ENCODE measurements around the gene SH3GL1. TPM values are rescaled to one million over a fixed set of nuclear protein-coding genes. Genes with fewer than 3 reads are reported as not detected.

The SH3GL1 gene
- total and polyA plus RNA-seq, 7 donors: 28.5 to 47.4 (median 33.9) TPM

DNA sequence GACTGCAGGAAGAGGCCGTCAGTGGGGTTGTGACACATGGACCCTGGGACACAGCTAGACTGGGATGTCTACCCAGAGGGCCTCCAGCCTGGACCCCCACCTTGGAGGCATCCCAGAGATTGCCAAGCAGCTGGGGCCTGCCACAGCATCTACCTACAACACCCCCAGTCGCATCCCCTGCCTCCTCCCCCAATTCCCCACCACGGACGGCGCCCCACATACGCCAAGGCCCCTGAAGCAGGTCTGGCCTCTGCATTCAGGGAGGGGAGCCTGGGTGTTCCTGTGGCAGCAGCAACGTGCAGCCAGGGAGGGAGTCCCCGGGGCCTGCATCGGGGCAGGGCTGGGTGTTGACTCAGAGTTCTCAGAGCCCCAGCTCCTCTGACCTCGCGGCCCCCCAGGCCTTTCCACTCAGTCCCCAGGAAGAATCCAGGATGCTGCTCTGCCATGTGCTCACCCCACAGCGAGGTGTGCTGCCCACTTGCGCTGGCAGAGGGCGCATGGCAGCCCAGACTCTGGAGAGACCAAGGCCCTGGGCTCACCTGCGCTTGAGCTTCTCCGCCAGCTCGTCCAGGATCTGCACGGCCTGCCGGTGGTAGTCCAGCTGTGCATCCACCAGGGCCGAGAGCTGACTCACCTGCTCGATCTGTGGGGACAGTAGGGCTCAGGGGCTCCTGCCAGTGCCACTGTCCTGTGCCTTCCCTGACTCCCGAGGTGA lies 37.4 kb downstream of the SH3GL1 start:
- Histone ChIP-seq H3K4me1 (peaks cover 3 to 25% (median 12%) of the 10 kb centered on the region in 4 donors), H3K27ac (no peak overlapping the region), H3K27me3 (no peaks in the 10 kb centered on the region), H3K9me3 (no peaks in the 10 kb centered on the region), H3K36me3 (peaks cover 26 to 78% (median 48%) of the 10 kb centered on the region in 4 donors), H3K4me3 (no peak overlapping the region)
- 80 to 84% methylated on average over 22 of the region's 22 CpGs for WGBS, 2 donors
- intact Hi-C loops (cut with DNase I): no loop called here
- TF ChIP-seq CTCF (IDR thresholded peaks at IDR 0.05) (no peak), POLR2AphosphoS5 (IDR thresholded peaks at IDR 0.05) (no peak), POLR2A (IDR thresholded peaks at IDR 0.05) (no peak), EP300 (IDR thresholded peaks at IDR 0.05) (no peak)
- no peak for DNase-seq

DNA sequence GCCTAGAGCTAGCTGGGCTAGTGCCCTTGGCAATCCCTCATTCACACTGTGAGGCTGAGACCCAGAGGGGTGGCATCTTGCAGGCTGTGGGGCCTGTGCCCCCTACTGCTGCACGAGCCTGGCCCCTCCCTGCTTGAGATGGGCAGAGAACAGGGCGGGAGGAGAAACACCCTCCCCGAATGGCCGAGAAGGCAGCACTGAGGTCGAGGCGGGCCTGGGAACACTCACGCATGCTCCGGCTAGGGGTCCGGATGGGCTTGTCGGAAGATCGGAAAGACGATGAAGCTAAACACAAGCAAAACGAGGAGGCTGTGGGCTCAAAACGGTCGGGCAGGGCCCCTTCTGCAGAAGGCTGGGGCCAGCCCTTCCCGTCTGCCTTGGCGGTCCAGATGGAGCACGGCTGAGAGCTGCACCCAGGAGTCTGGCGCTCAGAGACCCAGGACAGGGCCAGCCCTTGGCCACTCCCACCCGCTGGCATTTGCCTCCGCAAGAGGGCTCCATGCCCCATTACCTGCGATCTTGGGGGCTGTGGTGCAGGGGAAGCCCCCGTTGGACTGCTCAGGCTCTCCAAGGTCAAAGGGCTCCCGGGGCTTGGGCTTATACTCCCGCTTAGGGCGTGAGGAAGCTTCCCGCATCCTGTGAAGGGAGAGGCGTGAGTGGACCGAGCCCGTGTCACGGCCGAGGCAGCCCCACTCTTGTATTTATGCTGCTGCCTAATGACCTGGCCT lies 38.1 kb downstream of the SH3GL1 start:
- intact Hi-C loops (cut with DNase I): no loop called here
- Histone ChIP-seq H3K36me3 (peaks cover 26 to 80% (median 47%) of the 10 kb centered on the region in 4 donors), H3K9me3 (no peaks in the 10 kb centered on the region), H3K4me1 (peaks cover 1 to 18% (median 6%) of the 10 kb centered on the region in 4 donors), H3K27ac (no peak overlapping the region), H3K4me3 (no peak overlapping the region), H3K27me3 (no peaks in the 10 kb centered on the region)
- DNase-seq: no peak
- TF ChIP-seq POLR2A (IDR thresholded peaks at IDR 0.05) (no peak), POLR2AphosphoS5 (IDR thresholded peaks at IDR 0.05) (no peak), EP300 (IDR thresholded peaks at IDR 0.05) (no peak)
- 85 to 87% methylated on average over 32 of the region's 32 CpGs for WGBS, 2 donors

- intact Hi-C loops (cut with DNase I): no loop called here
- H3K4me3 ChIP-seq: no peak overlapping the region
- TF ChIP-seq POLR2AphosphoS5 (IDR thresholded peaks at IDR 0.05) (no peak), EP300 (IDR thresholded peaks at IDR 0.05) (no peak), CTCF (IDR thresholded peaks at IDR 0.05) (no peak), POLR2A (IDR thresholded peaks at IDR 0.05) (no peak)
- whole genome bisulfite sequencing, 2 donors: 88 to 89% methylated on average over 50 of the region's 50 CpGs
- H3K4me1 ChIP-seq: peaks cover 0 to 12% (median 5%) of the 10 kb centered on the region in 4 donors
- H3K9me3 ChIP-seq: no peaks in the 10 kb centered on the region
- H3K27ac ChIP-seq: peak overlapping the region in 3 of 4 donors; percentile 22 to 49 (median 42)
- DNase-seq: peak; percentile 68
- no peaks in the 10 kb centered on the region for H3K27me3 ChIP-seq
- peaks cover 26 to 81% (median 44%) of the 10 kb centered on the region in 4 donors for H3K36me3 ChIP-seq
Measured at GRCh38 chr19:4361152-4362046, 38.9 kb downstream of the SH3GL1 start.

GRCh38 chr19:4360641-4361151 lies 39.7 kb downstream of the SH3GL1 start:
- 68 to 81% methylated on average over 12 of the region's 12 CpGs for WGBS, 2 donors
- H3K27ac ChIP-seq: peak overlapping the region in 3 of 4 donors; percentile 22 to 49 (median 42)

DNA sequence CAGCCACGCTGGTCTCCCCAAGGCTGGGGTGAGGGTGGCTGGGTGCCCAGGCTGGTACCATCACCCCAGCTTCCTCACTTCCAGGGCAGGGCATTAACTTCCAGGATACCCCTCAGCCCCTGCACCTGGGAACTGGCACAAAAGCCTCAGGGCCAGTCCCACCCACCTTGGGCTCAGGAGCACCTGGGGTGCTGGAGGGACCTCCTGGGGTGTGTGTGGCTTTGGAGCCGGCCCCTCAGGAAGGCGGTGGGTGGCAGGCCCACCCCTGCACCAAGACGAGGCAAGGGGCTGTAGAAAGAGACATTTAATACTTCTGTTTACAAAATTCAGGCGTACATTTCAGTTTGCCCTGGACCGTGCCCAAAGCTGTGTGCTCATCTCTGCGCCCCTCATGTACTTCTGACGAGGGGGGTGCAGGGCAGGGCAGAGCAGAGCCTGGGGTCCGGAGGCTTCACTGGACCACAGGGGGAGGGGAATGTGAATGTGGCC lies 40.2 kb downstream of the SH3GL1 start:
- no peaks in the 10 kb centered on the region for H3K27me3 ChIP-seq
- WGBS, 2 donors: 76 to 78% methylated on average over 9 of the region's 9 CpGs
- peaks cover 0 to 12% (median 5%) of the 10 kb centered on the region in 4 donors for H3K4me1 ChIP-seq
- H3K9me3 ChIP-seq: no peaks in the 10 kb centered on the region
- no peak for DNase-seq
- intact Hi-C loops (cut with DNase I): no loop called here
- no peak for TF ChIP-seq POLR2A (IDR thresholded peaks at IDR 0.05)
- TF ChIP-seq EP300 (IDR thresholded peaks at IDR 0.05): no peak
- no peak for TF ChIP-seq POLR2AphosphoS5 (IDR thresholded peaks at IDR 0.05)
- TF ChIP-seq CTCF (IDR thresholded peaks at IDR 0.05): no peak
- no peak overlapping the region for H3K4me3 ChIP-seq
- H3K27ac ChIP-seq: peak overlapping the region in 3 of 4 donors; percentile 22 to 49 (median 42)
- peaks cover 20 to 76% (median 36%) of the 10 kb centered on the region in 4 donors for H3K36me3 ChIP-seq

More at GRCh38 chr19:4360641-4361151, 39.7 kb downstream of the SH3GL1 start:
- Histone ChIP-seq H3K27me3 (no peaks in the 10 kb centered on the region), H3K4me3 (no peak overlapping the region), H3K4me1 (peaks cover 0 to 12% (median 5%) of the 10 kb centered on the region in 4 donors), H3K9me3 (no peaks in the 10 kb centered on the region), H3K36me3 (peaks cover 24 to 81% (median 38%) of the 10 kb centered on the region in 4 donors)
- peak; percentile 79 for DNase-seq
- intact Hi-C loops (cut with DNase I): no loop called here
- TF ChIP-seq POLR2AphosphoS5 (IDR thresholded peaks at IDR 0.05) (peak in 2 of 4 donors; percentile 17 to 18), POLR2A (IDR thresholded peaks at IDR 0.05) (no peak)

All from sigmoid colon (tissue), 7 donors.